ENCODE data around the gene WDR53. TPM values are rescaled to one million over a fixed set of nuclear protein-coding genes. Genes with fewer than 3 reads are reported as not detected.
"Not testable (repeated sequence)": the region's sequence is repeated elsewhere in the genome, so short reads cannot be mapped to it uniquely, and the experiment has no call there.

WDR53 gene
- total RNA-seq, 1 experiment from 2014 or later: 10.8 TPM

GRCh38 chr3:196517919-196518318 lies 50.4 kb downstream of the WDR53 start:
- H3K36me3 ChIP-seq (replicated peaks; ENCODE audit: control insufficient read depth, insufficient read depth, low read length): no peaks in the 10 kb centered on the region
- no peak for DNase-seq

GRCh38 chr3:196517162-196517800 lies 51.1 kb downstream of the WDR53 start:
- no peaks in the 10 kb centered on the region for H3K27me3 ChIP-seq (ENCODE audit: control insufficient read depth, insufficient read depth, low read length)
- no peak for DNase-seq
- H3K4me3 ChIP-seq (ENCODE audit: insufficient read depth, low read depth, low read length): no peak overlapping the region
- no peaks in the 10 kb centered on the region for H3K36me3 ChIP-seq (replicated peaks; ENCODE audit: control insufficient read depth, insufficient read depth, low read length)

More at GRCh38 chr3:196517919-196518318, 50.4 kb downstream of the WDR53 start:
- Histone ChIP-seq H3K4me3 (ENCODE audit: insufficient read depth, low read depth, low read length) (no peak overlapping the region), H3K27me3 (ENCODE audit: control insufficient read depth, insufficient read depth, low read length) (no peaks in the 10 kb centered on the region)

GRCh38 chr3:196514913-196515621 lies 53.3 kb downstream of the WDR53 start, which contains the start of gene SMCO1:
Gene SMCO1 (minus strand): TSS chr3:196515346. CDS start chr3:196515209, 137 bp downstream.
- H3K36me3 ChIP-seq (replicated peaks; ENCODE audit: control insufficient read depth, insufficient read depth, low read length): no peaks in the 10 kb centered on the region
- no peaks in the 10 kb centered on the region for H3K27me3 ChIP-seq (ENCODE audit: control insufficient read depth, insufficient read depth, low read length)
- H3K4me3 ChIP-seq (ENCODE audit: insufficient read depth, low read depth, low read length): no peak within 1 kb of the TSS
- no peak for DNase-seq

GRCh38 chr3:196514350-196514716 lies 54.0 kb downstream of the WDR53 start:
- H3K4me3 ChIP-seq (ENCODE audit: insufficient read depth, low read depth, low read length): no peak overlapping the region
- no peaks in the 10 kb centered on the region for H3K36me3 ChIP-seq (replicated peaks; ENCODE audit: control insufficient read depth, insufficient read depth, low read length)
- DNase-seq: no peak
- H3K27me3 ChIP-seq (ENCODE audit: control insufficient read depth, insufficient read depth, low read length): no peaks in the 10 kb centered on the region

GRCh38 chr3:196513697-196514349 lies 54.5 kb downstream of the WDR53 start:
- no peaks in the 10 kb centered on the region for H3K27me3 ChIP-seq (ENCODE audit: control insufficient read depth, insufficient read depth, low read length)
- DNase-seq: no peak
- H3K4me3 ChIP-seq (ENCODE audit: insufficient read depth, low read depth, low read length): no peak overlapping the region
- H3K36me3 ChIP-seq (replicated peaks; ENCODE audit: control insufficient read depth, insufficient read depth, low read length): no peaks in the 10 kb centered on the region

- not testable (repeated sequence) for H3K4me3 ChIP-seq (ENCODE audit: insufficient read depth, low read depth, low read length); H3K27me3 ChIP-seq (ENCODE audit: control insufficient read depth, insufficient read depth, low read length); DNase-seq; H3K36me3 ChIP-seq (replicated peaks; ENCODE audit: control insufficient read depth, insufficient read depth, low read length)
These were observed 56.5 kb downstream of the WDR53 start for GRCh38 chr3:196511646-196512425.

- H3K4me3 ChIP-seq (ENCODE audit: insufficient read depth, low read depth, low read length); H3K27me3 ChIP-seq (ENCODE audit: control insufficient read depth, insufficient read depth, low read length); DNase-seq; H3K36me3 ChIP-seq (replicated peaks; ENCODE audit: control insufficient read depth, insufficient read depth, low read length): not testable (repeated sequence)
These were observed 57.2 kb downstream of the WDR53 start for GRCh38 chr3:196511108-196511507.

GRCh38 chr3:196506687-196507086 lies 61.7 kb downstream of the WDR53 start:
- H3K36me3 ChIP-seq (replicated peaks; ENCODE audit: control insufficient read depth, insufficient read depth, low read length): no peaks in the 10 kb centered on the region
- DNase-seq: no peak
- H3K4me3 ChIP-seq (ENCODE audit: insufficient read depth, low read depth, low read length): no peak overlapping the region
- no peaks in the 10 kb centered on the region for H3K27me3 ChIP-seq (ENCODE audit: control insufficient read depth, insufficient read depth, low read length)

GRCh38 chr3:196504556-196504955 lies 63.8 kb downstream of the WDR53 start:
- Histone ChIP-seq H3K4me3 (ENCODE audit: insufficient read depth, low read depth, low read length) (no peak overlapping the region), H3K27me3 (ENCODE audit: control insufficient read depth, insufficient read depth, low read length) (no peaks in the 10 kb centered on the region), H3K36me3 (replicated peaks; ENCODE audit: control insufficient read depth, insufficient read depth, low read length) (no peaks in the 10 kb centered on the region)
- no peak for DNase-seq

Other genes starting within 250 kb of the WDR53 start
- gene TM4SF19, start 230.2 kb downstream of the WDR53 start, total RNA-seq (2014; rRNA removed; shearing (Covaris generic)): not detected in 2 replicates
- gene UBXN7, start 136.1 kb downstream of the WDR53 start, total RNA-seq (2014; rRNA removed; shearing (Covaris generic)): 14.4 and 23.2 TPM in 2 replicates
- 30.1 and 50.3 TPM in 2 replicates for gene RNF168, start 64.8 kb downstream of the WDR53 start, total RNA-seq (2014; rRNA removed; shearing (Covaris generic))
- not detected in 2 replicates for gene SMCO1, start 53.2 kb downstream of the WDR53 start, total RNA-seq (2014; rRNA removed; shearing (Covaris generic))
- gene FBXO45, start 106 bp upstream of the WDR53 start, total RNA-seq (2014; rRNA removed; shearing (Covaris generic)): 15.6 and 19.1 TPM in 2 replicates
- 5.3 and 5.7 TPM in 2 replicates for gene NRROS, start 71.1 kb upstream of the WDR53 start, total RNA-seq (2014; rRNA removed; shearing (Covaris generic))
- gene CEP19, start 143.7 kb upstream of the WDR53 start, total RNA-seq (2014; rRNA removed; shearing (Covaris generic)): 1.8 and 3.7 TPM in 2 replicates
- 18.0 and 25.9 TPM in 2 replicates for gene PIGX, start 143.8 kb upstream of the WDR53 start, total RNA-seq (2014; rRNA removed; shearing (Covaris generic))
- 20.0 and 32.0 TPM in 2 replicates for gene PAK2, start 171.3 kb upstream of the WDR53 start, total RNA-seq (2014; rRNA removed; shearing (Covaris generic))